ENCODE results near the gene GET4.

- TF ChIP-seq CTCF (IDR thresholded peaks at IDR 0.05) (no peak), POLR2A (IDR thresholded peaks at IDR 0.05) (no peak)
Observed at GRCh38 chr7:896346-897075, 20.2 kb downstream of the GET4 start.

All from adrenal gland (tissue), 5 donors.